Stimulated activated CD4-positive, alpha-beta T cell treated with anti-CD3 and anti-CD28 coated beads, Interleukin-1b, Interleukin-23, amount 100 ng/mL, for 48 hours (primary cell): Measurements from ENCODE around the gene SOX18.

Source experiments
- DNase-seq: peaks from one replicate; pipeline ENCODE4 v3.0.0-alpha.2; 2020

SOX18 gene

GRCh38 chr20:64051561-64052325 is 2.3 kb upstream of the SOX18 start:
- DNase-seq = no peak

- no peak for DNase-seq
These were observed 1.6 kb upstream of the SOX18 start for GRCh38 chr20:64051033-64051452.

- no peak for DNase-seq
These were observed 1.0 kb upstream of the SOX18 start for GRCh38 chr20:64050261-64051032.

GRCh38 chr20:64049878-64050260 is 430 bp upstream of the SOX18 start:
- DNase-seq = no peak

GRCh38 chr20:64048402-64049044 is 916 bp downstream of the SOX18 start:
- DNase-seq = no peak

GRCh38 chr20:64047968-64048401 is 1.5 kb downstream of the SOX18 start:
- no peak for DNase-seq

GRCh38 chr20:64047046-64047389 is 2.4 kb downstream of the SOX18 start:
- no peak for DNase-seq

- no peak for DNase-seq
These were observed 4.0 kb downstream of the SOX18 start for GRCh38 chr20:64045346-64046011.

GRCh38 chr20:64044484-64045247 is 4.8 kb downstream of the SOX18 start:
- no peak for DNase-seq

- no peak for DNase-seq
These were observed 5.7 kb downstream of the SOX18 start for GRCh38 chr20:64043768-64044167.

- no peak for DNase-seq
These were observed 7.2 kb downstream of the SOX18 start for GRCh38 chr20:64042054-64042781.

GRCh38 chr20:64041781-64042053 is 7.7 kb downstream of the SOX18 start:
- no peak for DNase-seq

GRCh38 chr20:64041040-64041780 is 8.2 kb downstream of the SOX18 start:
- DNase-seq = no peak

GRCh38 chr20:64040231-64041039 is 9.0 kb downstream of the SOX18 start:
- no peak for DNase-seq

- no peak for DNase-seq
These were observed 9.9 kb downstream of the SOX18 start for GRCh38 chr20:64039293-64040160.

- DNase-seq = peak; percentile 72
These were observed 10.7 kb downstream of the SOX18 start for GRCh38 chr20:64038565-64039292.

GRCh38 chr20:64038224-64038564 is 11.2 kb downstream of the SOX18 start:
- DNase-seq = no peak

- DNase-seq = no peak
These were observed 11.8 kb downstream of the SOX18 start for GRCh38 chr20:64037498-64038213.
